ENCODE data around the gene LGSN.
"Not testable (repeated sequence)": the region's sequence is repeated elsewhere in the genome, so short reads cannot be mapped to it uniquely, and the experiment has no call there.

LGSN gene, protein sequence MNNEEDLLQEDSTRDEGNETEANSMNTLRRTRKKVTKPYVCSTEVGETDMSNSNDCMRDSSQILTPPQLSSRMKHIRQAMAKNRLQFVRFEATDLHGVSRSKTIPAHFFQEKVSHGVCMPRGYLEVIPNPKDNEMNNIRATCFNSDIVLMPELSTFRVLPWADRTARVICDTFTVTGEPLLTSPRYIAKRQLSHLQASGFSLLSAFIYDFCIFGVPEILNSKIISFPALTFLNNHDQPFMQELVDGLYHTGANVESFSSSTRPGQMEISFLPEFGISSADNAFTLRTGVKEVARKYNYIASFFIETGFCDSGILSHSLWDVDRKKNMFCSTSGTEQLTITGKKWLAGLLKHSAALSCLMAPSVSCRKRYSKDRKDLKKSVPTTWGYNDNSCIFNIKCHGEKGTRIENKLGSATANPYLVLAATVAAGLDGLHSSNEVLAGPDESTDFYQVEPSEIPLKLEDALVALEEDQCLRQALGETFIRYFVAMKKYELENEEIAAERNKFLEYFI

DNA sequence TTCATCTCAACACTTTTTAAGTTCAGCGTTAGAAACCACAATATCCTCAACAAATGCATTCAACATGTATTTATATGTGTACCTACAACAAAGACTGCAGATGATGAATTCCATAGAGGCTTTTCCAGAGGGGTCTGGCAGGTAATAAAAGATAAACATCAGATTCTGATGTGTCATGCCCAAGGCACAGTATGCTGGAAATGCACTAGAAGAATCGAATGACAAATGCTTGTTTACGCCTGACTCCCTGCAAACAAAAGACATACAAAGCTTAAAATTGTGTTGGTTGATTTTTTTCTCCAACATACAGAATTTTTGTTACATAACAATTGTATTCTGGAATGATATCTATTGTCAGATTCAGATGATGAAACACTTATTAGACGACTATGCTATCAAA lies at the start of gene LGSN:
LGSN (minus strand) TSS at position 45 of the 400 bp plus-strand sequence; CDS start at position 5, 40 bp downstream.
- H4K20me1 ChIP-seq, result no peaks in the 10 kb centered on the region
- no peaks in the 10 kb centered on the region for H3K9me3 ChIP-seq (replicated peaks in 1 of 11)
- no peak within 1 kb of the TSS for H3K9ac ChIP-seq
- no peak within 1 kb of the TSS for H3K4me2 ChIP-seq
- no peak within 1 kb of the TSS for H3K4me3 ChIP-seq
- no peaks in the 10 kb centered on the region for H3K36me3 ChIP-seq
- no peaks in the 10 kb centered on the region for H3K4me1 ChIP-seq
- TF ChIP-seq Cebpa-rat (IDR thresholded peaks at IDR 0.05), result no peak
- no peaks in the 10 kb centered on the region for H3K27me3 ChIP-seq
- no peak within 1 kb of the TSS for H3K27ac ChIP-seq

DNA sequence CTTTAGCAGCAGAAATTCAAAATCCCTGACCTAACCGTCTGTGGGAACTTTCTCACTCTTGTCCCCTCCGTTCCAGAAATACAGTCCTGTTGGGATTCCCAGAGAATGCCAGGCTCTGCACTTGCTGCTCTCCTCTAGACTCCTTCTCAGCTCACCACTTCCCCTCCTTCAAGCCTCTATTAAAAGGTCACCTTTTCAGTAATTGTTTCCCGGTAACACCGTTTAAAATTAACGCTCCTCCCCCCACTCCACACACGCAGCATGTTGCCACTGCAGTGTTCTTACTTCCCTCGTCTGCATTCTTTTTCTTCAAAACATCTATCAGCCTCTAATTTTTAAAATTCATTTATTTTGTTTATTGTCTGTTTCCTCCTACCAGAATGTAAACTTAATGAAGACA lies 48.6 kb upstream of the LGSN start:
- H3K27ac ChIP-seq, result no peak overlapping the region
- no peaks in the 10 kb centered on the region for H3K27me3 ChIP-seq
- no peak overlapping the region for H3K9ac ChIP-seq
- no peaks in the 10 kb centered on the region for H4K20me1 ChIP-seq
- no peak for TF ChIP-seq Cebpa-rat (IDR thresholded peaks at IDR 0.05)
- H3K4me3 ChIP-seq, result no peak overlapping the region
- peaks cover 0 to 25% (median 17%) of the 10 kb centered on the region in 10 experiments; a peak in 11 of 20 replicates for H3K4me1 ChIP-seq
- H3K9me3 ChIP-seq (replicated peaks in 1 of 11), result peaks cover 0 to 16% (median 0%) of the 10 kb centered on the region in 11 experiments; a peak in 6 of 22 replicates
- H3K4me2 ChIP-seq, result no peak overlapping the region
- no peaks in the 10 kb centered on the region for H3K36me3 ChIP-seq

DNA sequence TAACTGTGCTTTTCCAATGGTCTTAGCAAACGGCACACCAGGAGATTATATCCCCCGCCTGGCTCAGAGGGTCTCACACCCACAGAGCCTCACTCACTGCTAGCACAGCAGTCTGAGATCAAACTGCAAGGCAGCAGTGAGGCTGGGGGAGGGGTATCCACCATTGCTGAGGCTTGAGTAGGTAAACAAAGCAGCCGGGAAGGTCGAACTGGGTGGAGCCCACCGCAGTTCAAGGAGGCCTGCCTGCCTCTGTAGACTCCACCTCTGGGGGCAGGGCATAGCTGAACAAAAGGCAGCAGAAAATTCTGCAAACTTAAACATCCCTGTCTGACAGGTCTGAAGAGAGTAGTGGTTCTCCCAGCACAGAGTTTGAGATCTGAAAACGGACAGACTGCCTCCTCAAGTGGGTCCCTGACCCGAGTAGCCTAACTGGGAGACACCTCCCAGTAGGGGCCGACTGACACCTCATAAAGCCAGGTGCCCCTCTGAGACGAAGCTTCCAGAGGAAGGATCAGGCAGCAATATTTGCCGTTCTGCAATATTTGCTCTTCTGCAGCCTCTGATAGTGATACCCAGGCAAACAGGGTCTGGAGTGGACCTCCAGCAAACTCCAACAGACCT lies 42.8 kb upstream of the LGSN start:
- H4K20me1 ChIP-seq, H3K36me3 ChIP-seq, H3K27me3 ChIP-seq, H3K27ac ChIP-seq, H3K9ac ChIP-seq, H3K4me1 ChIP-seq, H3K4me2 ChIP-seq, H3K4me3 ChIP-seq: not testable (repeated sequence)
- peaks cover 11 to 55% (median 26%) of the 10 kb centered on the region in 11 experiments for H3K9me3 ChIP-seq (replicated peaks in 1 of 11)

DNA sequence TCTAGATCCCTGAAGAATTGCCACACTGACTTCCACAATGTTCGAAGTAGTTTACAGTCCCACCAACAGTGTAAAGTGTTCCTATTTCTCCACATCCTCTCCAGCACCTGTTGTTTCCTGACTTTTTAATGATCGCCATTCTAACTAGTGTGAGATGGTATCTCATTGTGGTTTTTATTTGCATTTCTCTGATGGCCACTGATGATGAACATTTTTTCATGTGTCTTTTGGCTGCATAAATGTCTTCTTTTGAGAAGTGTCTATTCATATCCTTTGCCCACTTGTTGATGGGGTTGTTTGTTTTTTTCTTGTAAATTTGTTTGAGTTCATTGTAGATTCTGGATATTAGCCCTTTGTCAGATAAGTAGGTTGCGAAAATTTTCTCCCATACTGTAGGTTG lies 37.6 kb upstream of the LGSN start:
- H3K4me2 ChIP-seq, H3K9ac ChIP-seq: not testable (repeated sequence)

DNA sequence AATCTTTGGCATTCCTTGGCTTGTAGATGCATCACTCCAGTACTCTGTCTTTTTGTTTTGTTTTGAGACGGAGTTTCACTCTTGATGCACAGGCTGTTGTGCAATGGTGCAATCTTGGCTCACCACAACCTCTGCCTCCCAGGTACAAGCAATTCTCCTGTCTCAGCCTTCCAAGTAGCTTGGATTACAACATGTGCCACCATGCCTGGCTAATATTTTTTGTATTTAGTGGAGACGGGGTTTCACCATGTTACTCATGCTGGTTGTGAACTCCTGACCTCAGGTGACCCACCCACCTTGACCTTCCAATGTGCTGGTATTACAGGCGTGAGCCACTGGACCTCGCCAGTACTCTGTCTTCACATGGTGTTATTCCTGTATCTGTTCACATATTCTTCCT lies 35.8 kb upstream of the LGSN start:
- no peaks in the 10 kb centered on the region for H4K20me1 ChIP-seq
- H3K36me3 ChIP-seq, result no peaks in the 10 kb centered on the region
- peaks cover 0 to 12% (median 0%) of the 10 kb centered on the region in 11 experiments; a peak in 3 of 22 replicates for H3K9me3 ChIP-seq (replicated peaks in 1 of 11)
- H3K27ac ChIP-seq, result peak overlapping the region in 6 of 11 experiments; percentile 2 to 40 (median 23); a peak in 6 of 22 replicates
- H3K4me3 ChIP-seq, result no peak overlapping the region
- H3K4me1 ChIP-seq, result peaks cover 18 to 39% (median 33%) of the 10 kb centered on the region in 10 experiments
- no peaks in the 10 kb centered on the region for H3K27me3 ChIP-seq
- H3K9ac ChIP-seq, result no peak overlapping the region
- H3K4me2 ChIP-seq, result peak overlapping the region in 3 of 11 experiments; percentile 10 to 25 (median 21); a peak in 2 of 22 replicates
- 0 out of 22 replicates have a peak, but pooled peaks of 6 of the 11 experiments have one; percentile 7 to 48 (median 20) for TF ChIP-seq Cebpa-rat (IDR thresholded peaks at IDR 0.05)

More for the DNA sequence above, 37.6 kb upstream of the LGSN start:
- not testable (repeated sequence) for H3K27ac ChIP-seq, H3K4me3 ChIP-seq, H3K27me3 ChIP-seq, H4K20me1 ChIP-seq, H3K36me3 ChIP-seq
- peaks cover 13 to 22% (median 18%) of the 10 kb centered on the region in 10 experiments for H3K4me1 ChIP-seq
- H3K9me3 ChIP-seq (replicated peaks in 1 of 11), result peaks cover 11 to 29% (median 16%) of the 10 kb centered on the region in 11 experiments

DNA sequence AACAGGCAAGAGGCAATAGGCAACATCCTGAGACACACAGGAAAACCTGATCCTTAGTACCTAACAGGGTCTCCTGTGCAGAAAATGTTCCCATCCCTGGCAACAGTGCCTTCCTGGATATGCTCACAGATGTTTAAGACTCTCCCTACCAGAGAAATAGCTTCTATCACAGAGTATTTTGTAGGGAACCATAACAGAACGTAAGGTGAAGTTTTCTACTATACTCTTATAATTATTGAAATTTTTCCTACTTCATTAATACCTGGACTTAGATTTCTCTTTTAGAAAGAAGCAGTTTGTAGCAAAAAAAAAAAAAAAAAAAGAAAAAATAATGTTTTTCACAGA lies 33.5 kb upstream of the LGSN start:
- Histone ChIP-seq H3K9ac (peak overlapping the region; percentile 63 to 85 (median 74); a peak in 21 of 22 replicates), H3K36me3 (no peaks in the 10 kb centered on the region), H3K9me3 (replicated peaks in 1 of 11) (no peaks in the 10 kb centered on the region), H4K20me1 (no peaks in the 10 kb centered on the region), H3K4me1 (peaks cover 18 to 58% (median 44%) of the 10 kb centered on the region in 10 experiments), H3K27ac (peak overlapping the region; percentile 67 to 95 (median 87); a peak in 21 of 22 replicates), H3K4me2 (peak overlapping the region; percentile 71 to 97 (median 82)), H3K27me3 (no peaks in the 10 kb centered on the region), H3K4me3 (peak overlapping the region in 7 of 10 experiments; percentile 1 to 54 (median 22); a peak in 9 of 20 replicates)
- no peak for TF ChIP-seq Cebpa-rat (IDR thresholded peaks at IDR 0.05)

DNA sequence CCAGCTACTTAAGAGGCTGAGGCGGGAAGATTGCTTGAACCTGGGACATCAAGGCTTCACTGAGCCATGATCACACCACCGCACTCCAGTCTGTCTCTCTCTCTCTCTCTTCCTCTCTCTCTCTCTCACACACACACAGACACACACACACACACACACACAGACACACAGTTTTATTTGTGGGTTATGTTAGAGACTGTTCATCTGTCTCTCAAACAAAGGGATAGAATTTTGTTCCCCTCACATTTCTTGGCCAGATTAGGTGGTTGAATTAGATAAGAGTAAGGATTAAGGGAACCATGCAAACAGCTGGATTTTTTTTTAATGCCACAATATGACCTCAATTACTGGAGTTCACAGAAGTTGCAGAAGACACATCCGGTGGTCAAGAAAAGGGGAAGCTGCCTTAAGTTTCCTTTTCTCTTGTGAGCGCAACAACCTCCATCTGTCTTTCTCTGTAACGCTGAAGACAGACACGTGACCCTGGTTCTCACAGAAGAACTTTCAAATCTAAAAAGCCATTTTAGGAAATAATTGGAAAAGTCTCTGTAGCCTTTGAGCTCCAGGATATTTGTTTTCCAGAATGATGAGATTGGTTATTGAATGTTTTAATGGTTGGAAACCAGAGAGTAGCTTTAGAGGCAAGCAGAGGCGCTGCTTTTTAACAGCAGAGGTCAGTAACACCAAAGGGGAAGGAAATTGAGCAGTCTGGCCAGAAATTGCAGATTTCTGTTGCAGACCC lies 32.9 kb upstream of the LGSN start:
- Histone ChIP-seq H3K9ac (peak overlapping the region; percentile 63 to 85 (median 74)), H3K27ac (peak overlapping the region; percentile 67 to 95 (median 87)), H3K4me3 (peak overlapping the region in 8 of 10 experiments; percentile 1 to 54 (median 27); a peak in 11 of 20 replicates), H3K27me3 (no peaks in the 10 kb centered on the region), H3K4me1 (peaks cover 18 to 64% (median 44%) of the 10 kb centered on the region in 10 experiments), H3K36me3 (no peaks in the 10 kb centered on the region), H4K20me1 (no peaks in the 10 kb centered on the region), H3K9me3 (replicated peaks in 1 of 11) (no peaks in the 10 kb centered on the region), H3K4me2 (peak overlapping the region; percentile 71 to 97 (median 85))
- TF ChIP-seq Cebpa-rat (IDR thresholded peaks at IDR 0.05), result peak in 10 of 11 experiments; percentile 16 to 90 (median 81); a peak in 12 of 22 replicates

DNA sequence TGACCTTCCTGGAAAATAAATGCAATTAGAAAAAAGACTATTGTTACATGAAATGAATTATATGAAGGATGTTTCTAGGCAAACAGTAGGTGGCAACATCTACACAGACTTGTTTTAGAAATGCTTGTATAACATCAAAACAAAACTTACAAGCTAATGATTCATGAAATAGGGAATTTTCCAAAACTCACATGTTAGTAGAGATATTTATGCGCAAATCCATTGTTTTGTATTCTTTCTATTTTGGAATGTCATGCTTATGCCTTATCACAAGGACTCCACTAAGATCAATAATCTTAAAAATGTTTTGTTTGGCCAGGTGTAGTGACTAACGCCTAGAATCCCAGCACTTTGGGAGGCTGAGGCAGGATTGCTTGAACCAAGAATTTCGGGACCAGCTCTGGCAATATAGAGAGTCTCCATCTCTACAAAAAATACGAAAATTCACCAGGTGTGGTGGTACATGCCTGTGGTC lies 32.3 kb upstream of the LGSN start:
- Histone ChIP-seq H3K27ac (peak overlapping the region; percentile 67 to 95 (median 87)), H3K4me3 (peak overlapping the region in 7 of 10 experiments; percentile 5 to 54 (median 32); a peak in 8 of 20 replicates), H3K9me3 (replicated peaks in 1 of 11) (no peaks in the 10 kb centered on the region), H4K20me1 (no peaks in the 10 kb centered on the region), H3K27me3 (no peaks in the 10 kb centered on the region), H3K4me1 (peaks cover 18 to 70% (median 44%) of the 10 kb centered on the region in 10 experiments), H3K9ac (peak overlapping the region; percentile 63 to 85 (median 74)), H3K4me2 (peak overlapping the region; percentile 71 to 97 (median 85)), H3K36me3 (no peaks in the 10 kb centered on the region)
- TF ChIP-seq Cebpa-rat (IDR thresholded peaks at IDR 0.05), result no peak

Measured in BLaER1 treated with 17β-estradiol and CSF1 and Interleukin-3, amounts not matched to agents 10 nM and 100 nM (cell line).